Mesenchymal stem cell (in vitro differentiated cells and primary cell): ENCODE measurements around the gene CD70.
"Not testable (repeated sequence)": the region's sequence is repeated elsewhere in the genome, so short reads cannot be mapped to it uniquely, and the experiment has no call there.

Source experiments
- DNase-seq: peaks from one replicate; pipeline ENCODE4 v3.0.0-alpha.2; 2013
- H2AFZ ChIP-seq: one replicate; pipeline ENCODE4 v1.6.1; 2013; ENCODE audit warnings: low read depth, mild to moderate bottlenecking, control low read depth, inconsistent platforms, low read length, moderate library complexity
- H2AK5ac ChIP-seq: 2 replicates; pipeline ENCODE4 v1.6.1; 2013; ENCODE audit warnings: low read length, moderate library complexity, mild to moderate bottlenecking, inconsistent platforms; ENCODE audit not compliant: severe bottlenecking
- H2BK120ac ChIP-seq: one replicate; pipeline ENCODE4 v1.6.1; 2013; ENCODE audit warnings: low read depth, mild to moderate bottlenecking, inconsistent platforms, low read length, moderate library complexity
- H2BK12ac ChIP-seq, 2 experiments: one replicate each; pipeline ENCODE4 v1.6.1; 2013; ENCODE audit warnings: inconsistent platforms in 2 of 2, low read length in 2 of 2, mild to moderate bottlenecking in 2 of 2, moderate library complexity in 2 of 2, control low read depth in 1 of 2
- H2BK15ac ChIP-seq: one replicate; pipeline ENCODE4 v1.6.1; 2013; ENCODE audit warnings: mild to moderate bottlenecking, low read depth, inconsistent platforms; ENCODE audit not compliant: poor library complexity, severe bottlenecking
- H2BK5ac ChIP-seq: 2 replicates; pipeline ENCODE4 v1.6.1; 2013; ENCODE audit warnings: low read depth, mild to moderate bottlenecking, low read length, control low read depth, inconsistent platforms; ENCODE audit not compliant: poor library complexity, severe bottlenecking
- H3K14ac ChIP-seq, 2 experiments: one replicate each; pipeline ENCODE4 v1.6.1; 2013; ENCODE audit warnings: inconsistent platforms in 2 of 2, low read length in 2 of 2, control low read depth in 1 of 2, mild to moderate bottlenecking in 1 of 2, moderate library complexity in 1 of 2
- H3K18ac ChIP-seq, 2 experiments: one replicate each; pipeline ENCODE4 v1.6.1; 2013; ENCODE audit warnings: inconsistent platforms in 2 of 2, low read length in 2 of 2, control low read depth in 1 of 2, low read depth in 1 of 2, mild to moderate bottlenecking in 1 of 2
- H3K23ac ChIP-seq, 2 experiments: one replicate each; pipeline ENCODE4 v1.6.1; 2013; ENCODE audit warnings: inconsistent platforms in 2 of 2, low read length in 2 of 2, mild to moderate bottlenecking in 2 of 2, moderate library complexity in 2 of 2, control low read depth in 1 of 2
- H3K27ac ChIP-seq: 2 replicates; pipeline ENCODE4 v1.5.1; 2013; ENCODE audit warnings: mild to moderate bottlenecking, moderate library complexity, low read length, control low read depth, inconsistent platforms; ENCODE audit not compliant: poor library complexity, severe bottlenecking
- H3K27me3 ChIP-seq, 2 experiments: 2 replicates each; pipeline versions ENCODE4 v1.6.1 to v1.7.0; 2013; ENCODE audit warnings: low read length in 2 of 2, mild to moderate bottlenecking in 2 of 2, moderate library complexity in 2 of 2, control low read depth in 1 of 2, inconsistent platforms in 1 of 2; ENCODE audit not compliant: control insufficient read depth in 1 of 2, insufficient read depth in 1 of 2
- H3K36me3 ChIP-seq, 2 experiments: 2 replicates each; pipeline versions ENCODE4 v1.6.1 to v1.7.0; 2013; ENCODE audit warnings: low read length in 2 of 2, control low read depth in 1 of 2, inconsistent platforms in 1 of 2, low read depth in 1 of 2, mild to moderate bottlenecking in 1 of 2; ENCODE audit not compliant: insufficient read depth in 2 of 2, control insufficient read depth in 1 of 2
- H3K4ac ChIP-seq, 2 experiments: one replicate each; pipeline ENCODE4 v1.6.1; 2013; ENCODE audit warnings: inconsistent platforms in 2 of 2, low read length in 2 of 2, mild to moderate bottlenecking in 2 of 2, moderate library complexity in 2 of 2, control low read depth in 1 of 2, low read depth in 1 of 2
- H3K4me1 ChIP-seq: 2 replicates; pipeline ENCODE4 v1.6.1; 2013; ENCODE audit warnings: low read depth, low read length, control low read depth; ENCODE audit not compliant: control insufficient read depth, insufficient read depth
- H3K4me2 ChIP-seq: 2 replicates; pipeline ENCODE4 v1.6.1; 2013; ENCODE audit warnings: low read length, mild to moderate bottlenecking, inconsistent platforms; ENCODE audit not compliant: poor library complexity, severe bottlenecking
- H3K4me3 ChIP-seq, 2 experiments: 2 replicates each; pipeline versions ENCODE4 v1.5.1 to v1.7.0; 2013; ENCODE audit warnings: low read length in 2 of 2, mild to moderate bottlenecking in 2 of 2, control low read depth in 1 of 2, low read depth in 1 of 2; ENCODE audit not compliant: insufficient read depth in 1 of 2
- H3K79me1 ChIP-seq: replicated peaks from 2 replicates; pipeline ENCODE4 v1.6.1; 2013; ENCODE audit warnings: mild to moderate bottlenecking, control low read depth, low read length, inconsistent platforms; ENCODE audit not compliant: poor library complexity, severe bottlenecking
- H3K9ac ChIP-seq: 2 replicates; pipeline ENCODE4 v1.7.0; 2013; ENCODE audit warnings: mild to moderate bottlenecking, low read length, moderate library complexity
- H3K9me3 ChIP-seq: 2 replicates; pipeline ENCODE4 v1.7.0; 2013; ENCODE audit warnings: mild to moderate bottlenecking, low read length; ENCODE audit not compliant: control insufficient read depth
- H4K8ac ChIP-seq: one replicate; pipeline ENCODE4 v1.6.1; 2013; ENCODE audit warnings: inconsistent platforms, mild to moderate bottlenecking, low read length, moderate library complexity
- H4K91ac ChIP-seq: one replicate; pipeline ENCODE4 v1.6.1; 2013; ENCODE audit warnings: mild to moderate bottlenecking, low read length, inconsistent platforms
- WGBS: methylation state at CpG from one replicate; pipeline ENCODE4 v1.1.7; 2013; ENCODE audit warnings: mixed read lengths; 5-methylcytosine and 5-hydroxymethylcytosine counted together

CD70 gene

GRCh38 chr19:6568010-6568526, 22.9 kb downstream of the CD70 start:
- Histone ChIP-seq H3K79me1 (no peaks in the 10 kb centered on the region), H4K8ac (no peak overlapping the region), H3K14ac (no peak overlapping the region), H3K9ac (no peak overlapping the region), H2BK12ac (no peak overlapping the region), H2AFZ (no peak overlapping the region), H4K91ac (no peak overlapping the region), H2BK15ac (no peak overlapping the region), H3K18ac (no peak overlapping the region), H3K4me1 (no peaks in the 10 kb centered on the region), H2BK120ac (no peak overlapping the region), H2AK5ac (no peak overlapping the region), H3K4me3 (no peak overlapping the region), H3K9me3 (peaks cover 12% of the 10 kb centered on the region), H3K27me3 (peaks cover 7 to 37% of the 10 kb centered on the region in 2 experiments), H2BK5ac (no peak overlapping the region), H3K36me3 (no peaks in the 10 kb centered on the region), H3K27ac (no peak overlapping the region), H3K4ac (no peak overlapping the region), H3K4me2 (no peak overlapping the region), H3K23ac (no peak overlapping the region)
- WGBS: 50% methylated on average over 6 of the region's 8 CpGs
- no peak for DNase-seq

GRCh38 chr19:6566727-6567126, 24.2 kb downstream of the CD70 start:
- not testable (repeated sequence) for H4K8ac ChIP-seq, H3K4me1 ChIP-seq, H3K79me1 ChIP-seq, H2BK120ac ChIP-seq, H3K14ac ChIP-seq, H3K4ac ChIP-seq, H2BK15ac ChIP-seq, H4K91ac ChIP-seq, H3K18ac ChIP-seq, H2BK12ac ChIP-seq, H3K27ac ChIP-seq, H2AFZ ChIP-seq, H3K4me2 ChIP-seq, H3K36me3 ChIP-seq, H3K23ac ChIP-seq, DNase-seq, H2AK5ac ChIP-seq, H3K4me3 ChIP-seq, H3K9ac ChIP-seq, H2BK5ac ChIP-seq
- peaks cover 0 to 31% of the 10 kb centered on the region in 2 experiments for H3K27me3 ChIP-seq
- peaks cover 12% of the 10 kb centered on the region for H3K9me3 ChIP-seq
- 8% methylated on average over 3 of the region's 3 CpGs for WGBS

GRCh38 chr19:6564393-6564792, 26.6 kb downstream of the CD70 start:
- Histone ChIP-seq H2BK15ac (no peak overlapping the region), H3K27me3 (peaks cover 0 to 34% of the 10 kb centered on the region in 2 experiments), H3K79me1 (no peaks in the 10 kb centered on the region), H3K4me3 (no peak overlapping the region), H3K36me3 (no peaks in the 10 kb centered on the region), H4K8ac (no peak overlapping the region), H3K4ac (no peak overlapping the region), H2BK5ac (no peak overlapping the region), H3K4me2 (no peak overlapping the region), H3K14ac (no peak overlapping the region), H2BK12ac (no peak overlapping the region), H2AK5ac (no peak overlapping the region), H3K9me3 (peaks cover 6% of the 10 kb centered on the region), H3K18ac (no peak overlapping the region), H2AFZ (no peak overlapping the region), H3K23ac (no peak overlapping the region), H2BK120ac (no peak overlapping the region), H3K4me1 (no peaks in the 10 kb centered on the region), H3K27ac (no peak overlapping the region), H3K9ac (no peak overlapping the region), H4K91ac (no peak overlapping the region)
- 79% methylated on average over 2 of the region's 2 CpGs for WGBS
- no peak for DNase-seq

GRCh38 chr19:6562437-6562836, 28.5 kb downstream of the CD70 start:
- H3K4me1 ChIP-seq, H3K23ac ChIP-seq, H2BK5ac ChIP-seq, DNase-seq, H3K9me3 ChIP-seq, H3K36me3 ChIP-seq, H2BK12ac ChIP-seq, H2AK5ac ChIP-seq, H2BK120ac ChIP-seq, H3K4me2 ChIP-seq, H3K9ac ChIP-seq, H3K4ac ChIP-seq, H3K18ac ChIP-seq, H4K8ac ChIP-seq, H2AFZ ChIP-seq, H3K14ac ChIP-seq, H4K91ac ChIP-seq, H3K4me3 ChIP-seq, H3K27ac ChIP-seq, H2BK15ac ChIP-seq, H3K79me1 ChIP-seq: not testable (repeated sequence)
- 50% methylated on average over 1 of the region's 1 CpG for whole genome bisulfite sequencing
- H3K27me3 ChIP-seq: peaks cover 0 to 23% of the 10 kb centered on the region in 2 experiments
